ENCODE results near the gene CORO2B.

DNA sequence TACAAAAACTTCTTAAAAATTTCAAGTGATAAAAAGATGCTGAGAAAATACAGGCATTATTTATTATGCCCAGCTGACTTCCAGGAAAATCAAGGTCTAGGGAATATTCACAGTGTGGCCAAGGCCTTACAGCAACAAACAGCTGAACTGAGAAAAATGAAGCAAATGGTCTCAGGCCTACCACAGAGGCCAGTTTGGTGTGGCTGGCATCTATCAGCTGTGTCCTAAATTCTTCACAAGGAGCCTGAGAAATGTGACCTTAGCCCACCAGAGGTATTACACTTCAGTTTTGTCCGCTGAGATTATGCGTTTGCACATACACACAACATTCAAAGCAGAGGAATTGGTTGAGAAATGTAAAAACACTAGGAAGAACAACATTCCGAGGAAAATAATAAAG lies 164.5 kb downstream of the CORO2B start:
- TF ChIP-seq, protein P1, sequence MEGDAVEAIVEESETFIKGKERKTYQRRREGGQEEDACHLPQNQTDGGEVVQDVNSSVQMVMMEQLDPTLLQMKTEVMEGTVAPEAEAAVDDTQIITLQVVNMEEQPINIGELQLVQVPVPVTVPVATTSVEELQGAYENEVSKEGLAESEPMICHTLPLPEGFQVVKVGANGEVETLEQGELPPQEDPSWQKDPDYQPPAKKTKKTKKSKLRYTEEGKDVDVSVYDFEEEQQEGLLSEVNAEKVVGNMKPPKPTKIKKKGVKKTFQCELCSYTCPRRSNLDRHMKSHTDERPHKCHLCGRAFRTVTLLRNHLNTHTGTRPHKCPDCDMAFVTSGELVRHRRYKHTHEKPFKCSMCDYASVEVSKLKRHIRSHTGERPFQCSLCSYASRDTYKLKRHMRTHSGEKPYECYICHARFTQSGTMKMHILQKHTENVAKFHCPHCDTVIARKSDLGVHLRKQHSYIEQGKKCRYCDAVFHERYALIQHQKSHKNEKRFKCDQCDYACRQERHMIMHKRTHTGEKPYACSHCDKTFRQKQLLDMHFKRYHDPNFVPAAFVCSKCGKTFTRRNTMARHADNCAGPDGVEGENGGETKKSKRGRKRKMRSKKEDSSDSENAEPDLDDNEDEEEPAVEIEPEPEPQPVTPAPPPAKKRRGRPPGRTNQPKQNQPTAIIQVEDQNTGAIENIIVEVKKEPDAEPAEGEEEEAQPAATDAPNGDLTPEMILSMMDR (IDR thresholded peaks at IDR 0.05), result no peak
- TF ChIP-seq POLR2A (IDR thresholded peaks at IDR 0.05), result no peak
